BE2C (cell line): ENCODE data around the gene RAB28.

Source experiments
- DNase-seq: peaks from one replicate; pipeline ENCODE4 v3.0.0-alpha.2; 2020
- H3K27me3 ChIP-seq: fragments of 250-450 bp; sonication (Bioruptor Pico); 2 replicates; pipeline ENCODE4 v1.5.1; 2020; ENCODE audit warnings: mild to moderate bottlenecking
- H3K36me3 ChIP-seq: fragments of 250-450 bp; sonication (Bioruptor Pico); 2 replicates; pipeline ENCODE4 v1.5.1; 2020; ENCODE audit warnings: mild to moderate bottlenecking
- H3K4me1 ChIP-seq: fragments of 250-450 bp; sonication (Bioruptor Pico); 2 replicates; pipeline ENCODE4 v1.5.1; 2020
- H3K4me3 ChIP-seq: 2 replicates; pipeline ENCODE4 v1.5.1; 2011; ENCODE audit warnings: low read depth, low read length
- H3K9me3 ChIP-seq: fragments of 250-450 bp; sonication (Bioruptor Pico); 2 replicates; pipeline ENCODE4 v1.5.1; 2020
- CTCF ChIP-seq: IDR thresholded peaks from 2 replicates; pipeline ENCODE4 v1.5.1; 2012; ENCODE audit warnings: mild to moderate bottlenecking, low read depth, low read length

The RAB28 gene

GRCh38 chr4:13344216-13344615, 139.9 kb downstream of the RAB28 start:
- H3K9me3 ChIP-seq, result no peaks in the 10 kb centered on the region
- no peak for DNase-seq
- H3K36me3 ChIP-seq, result no peaks in the 10 kb centered on the region
- no peaks in the 10 kb centered on the region for H3K27me3 ChIP-seq
- no peak overlapping the region for H3K4me3 ChIP-seq
- H3K4me1 ChIP-seq, result no peaks in the 10 kb centered on the region
- TF ChIP-seq CTCF, result no peak

- H3K4me1 ChIP-seq, result no peaks in the 10 kb centered on the region
- H3K9me3 ChIP-seq, result no peaks in the 10 kb centered on the region
- TF ChIP-seq CTCF, result no peak
- no peak for DNase-seq
- no peak overlapping the region for H3K4me3 ChIP-seq
- no peaks in the 10 kb centered on the region for H3K27me3 ChIP-seq
- no peaks in the 10 kb centered on the region for H3K36me3 ChIP-seq
These were observed 143.5 kb downstream of the RAB28 start for GRCh38 chr4:13340672-13341071.

- no peak for TF ChIP-seq CTCF
- no peaks in the 10 kb centered on the region for H3K36me3 ChIP-seq
- no peaks in the 10 kb centered on the region for H3K27me3 ChIP-seq
- DNase-seq, result no peak
- H3K4me3 ChIP-seq, result no peak overlapping the region
- no peaks in the 10 kb centered on the region for H3K4me1 ChIP-seq
- no peaks in the 10 kb centered on the region for H3K9me3 ChIP-seq
These were observed 152.3 kb downstream of the RAB28 start for GRCh38 chr4:13331827-13332226.

- Histone ChIP-seq H3K4me1 (no peaks in the 10 kb centered on the region), H3K4me3 (no peak overlapping the region), H3K27me3 (no peaks in the 10 kb centered on the region), H3K36me3 (no peaks in the 10 kb centered on the region), H3K9me3 (no peaks in the 10 kb centered on the region)
- TF ChIP-seq CTCF, result no peak
- no peak for DNase-seq
These were observed 154.2 kb downstream of the RAB28 start for GRCh38 chr4:13329963-13330362.

DNA sequence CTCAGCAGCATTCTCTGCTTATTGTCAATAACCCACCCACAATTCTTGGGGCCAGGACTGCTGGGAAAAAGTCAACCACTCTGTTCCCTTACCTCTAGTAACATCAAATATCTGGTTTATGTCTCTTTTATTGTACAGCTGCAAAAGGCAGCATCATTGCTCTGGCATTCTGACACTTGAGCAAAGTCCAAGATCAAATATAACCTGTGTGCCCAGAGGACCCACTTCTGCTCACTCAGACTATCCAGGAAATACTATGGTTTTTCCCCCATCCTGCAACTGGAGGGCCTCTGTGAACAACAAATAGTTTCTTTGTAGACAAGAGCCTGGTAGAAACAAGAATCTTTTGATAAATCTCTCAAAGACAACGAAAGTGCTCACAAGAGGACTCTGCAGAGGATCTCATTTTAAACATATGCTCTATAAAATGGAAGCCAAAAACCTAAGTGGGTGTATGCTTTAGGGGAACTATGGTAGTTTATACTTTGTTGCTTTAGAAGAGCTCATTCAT, 154.7 kb downstream of the RAB28 start:
- H3K9me3 ChIP-seq, result no peaks in the 10 kb centered on the region
- no peaks in the 10 kb centered on the region for H3K27me3 ChIP-seq
- TF ChIP-seq CTCF, result no peak
- H3K4me3 ChIP-seq, result no peak overlapping the region
- no peaks in the 10 kb centered on the region for H3K4me1 ChIP-seq
- H3K36me3 ChIP-seq, result no peaks in the 10 kb centered on the region
- DNase-seq, result no peak

GRCh38 chr4:13328591-13328990, 155.5 kb downstream of the RAB28 start:
- H3K4me1 ChIP-seq, result no peaks in the 10 kb centered on the region
- TF ChIP-seq CTCF, result no peak
- no peaks in the 10 kb centered on the region for H3K36me3 ChIP-seq
- no peak for DNase-seq
- no peak overlapping the region for H3K4me3 ChIP-seq
- H3K27me3 ChIP-seq, result no peaks in the 10 kb centered on the region
- no peaks in the 10 kb centered on the region for H3K9me3 ChIP-seq
